Measurements from ENCODE around the gene RAB20. TPM values are rescaled to one million over a fixed set of nuclear protein-coding genes. Genes with fewer than 3 reads are reported as not detected.

The RAB20 gene
- total RNA-seq, 1 experiment from 2014 or later, result 0.88 TPM

DNA sequence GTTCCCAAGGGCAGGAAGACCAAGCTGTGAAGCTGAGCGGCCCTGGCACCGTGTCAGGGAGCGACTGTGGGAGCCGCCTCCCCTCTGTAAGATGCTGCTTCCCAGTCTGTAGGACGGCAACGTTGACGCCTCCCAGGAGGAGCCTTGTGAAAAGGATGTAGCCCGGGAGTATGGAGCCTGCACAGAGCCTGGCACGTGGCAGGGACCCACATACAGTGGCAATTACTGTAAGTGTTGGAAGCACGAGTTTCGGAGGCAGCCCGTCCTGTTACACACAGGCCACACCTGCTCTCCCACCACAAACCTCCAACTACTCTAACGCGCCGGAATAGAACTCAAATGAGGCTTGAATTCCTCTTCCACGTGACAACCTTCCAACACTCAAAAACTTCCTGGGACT, 6.6 kb downstream of the RAB20 start:
- DNase-seq (ENCODE audit: low spot score), result no peak
- H3K4me3 ChIP-seq (ENCODE audit: low read depth, low read length, poor library complexity, severe bottlenecking), result no peak overlapping the region
- no peak overlapping the region for H3K27ac ChIP-seq (ENCODE audit: low read depth, low read length, poor library complexity, severe bottlenecking)
- H3K27me3 ChIP-seq (replicated peaks; ENCODE audit: insufficient read depth, low read depth, low read length, poor library complexity), result no peaks in the 10 kb centered on the region
- no peaks in the 10 kb centered on the region for H3K4me1 ChIP-seq (ENCODE audit: insufficient read depth, low read length, poor library complexity, severe bottlenecking)
- no TSS peak for BruUV-seq (replicated peaks)
- no peaks in the 10 kb centered on the region for H3K9me3 ChIP-seq (ENCODE audit: low read depth, low read length, poor library complexity, severe bottlenecking)
- TF ChIP-seq CTCF (conservative IDR thresholded peaks at IDR 0.05; ENCODE audit: low read depth, low read length) (no peak), EZH2 (IDR thresholded peaks at IDR 0.05; ENCODE audit: borderline replicate concordance, low read depth, low read length, poor library complexity, severe bottlenecking) (no peak)
- no peaks in the 10 kb centered on the region for H3K36me3 ChIP-seq (ENCODE audit: insufficient read depth, low read length, poor library complexity, severe bottlenecking)
- ChIA-PET POLR2A (ENCODE audit: low non-redundant PET) (no interaction called here), CTCF (no interaction called here)
- intact Hi-C loops (cut with micrococcal nuclease; ENCODE audit: unreplicated experiment), result no loop called here

GRCh38 chr13:110554227-110554836, 7.2 kb downstream of the RAB20 start:
- no peaks in the 10 kb centered on the region for H3K27me3 ChIP-seq (replicated peaks; ENCODE audit: insufficient read depth, low read depth, low read length, poor library complexity)
- ChIA-PET POLR2A (ENCODE audit: low non-redundant PET) (no interaction called here), CTCF (no interaction called here)
- H3K27ac ChIP-seq (ENCODE audit: low read depth, low read length, poor library complexity, severe bottlenecking), result no peak overlapping the region
- BruUV-seq (replicated peaks), result no TSS peak
- DNase-seq (ENCODE audit: low spot score), result no peak
- no peak overlapping the region for H3K4me3 ChIP-seq (ENCODE audit: low read depth, low read length, poor library complexity, severe bottlenecking)
- no peaks in the 10 kb centered on the region for H3K4me1 ChIP-seq (ENCODE audit: insufficient read depth, low read length, poor library complexity, severe bottlenecking)
- no peaks in the 10 kb centered on the region for H3K36me3 ChIP-seq (ENCODE audit: insufficient read depth, low read length, poor library complexity, severe bottlenecking)
- no peak for TF ChIP-seq EZH2 (IDR thresholded peaks at IDR 0.05; ENCODE audit: borderline replicate concordance, low read depth, low read length, poor library complexity, severe bottlenecking)
- TF ChIP-seq CTCF (conservative IDR thresholded peaks at IDR 0.05; ENCODE audit: low read depth, low read length), result no peak
- intact Hi-C loops (cut with micrococcal nuclease; ENCODE audit: unreplicated experiment), result no loop called here
- no peaks in the 10 kb centered on the region for H3K9me3 ChIP-seq (ENCODE audit: low read depth, low read length, poor library complexity, severe bottlenecking)

- no peaks in the 10 kb centered on the region for H3K27me3 ChIP-seq (replicated peaks; ENCODE audit: insufficient read depth, low read depth, low read length, poor library complexity)
- no peak overlapping the region for H3K4me3 ChIP-seq (ENCODE audit: low read depth, low read length, poor library complexity, severe bottlenecking)
- H3K4me1 ChIP-seq (ENCODE audit: insufficient read depth, low read length, poor library complexity, severe bottlenecking), result no peaks in the 10 kb centered on the region
- no TSS peak for BruUV-seq (replicated peaks)
- no peaks in the 10 kb centered on the region for H3K36me3 ChIP-seq (ENCODE audit: insufficient read depth, low read length, poor library complexity, severe bottlenecking)
- ChIA-PET CTCF (no interaction called here), POLR2A (ENCODE audit: low non-redundant PET) (no interaction called here)
- TF ChIP-seq CTCF (conservative IDR thresholded peaks at IDR 0.05; ENCODE audit: low read depth, low read length) (no peak), EZH2 (IDR thresholded peaks at IDR 0.05; ENCODE audit: borderline replicate concordance, low read depth, low read length, poor library complexity, severe bottlenecking) (no peak)
- intact Hi-C loops (cut with micrococcal nuclease; ENCODE audit: unreplicated experiment), result no loop called here
- DNase-seq (ENCODE audit: low spot score), result no peak
- H3K9me3 ChIP-seq (ENCODE audit: low read depth, low read length, poor library complexity, severe bottlenecking), result no peaks in the 10 kb centered on the region
- no peak overlapping the region for H3K27ac ChIP-seq (ENCODE audit: low read depth, low read length, poor library complexity, severe bottlenecking)
Measured at GRCh38 chr13:110553417-110553816, 8.1 kb downstream of the RAB20 start.
